SK-N-SH (cell line): ENCODE results near the gene FAM222B. TPM values are rescaled to one million over a fixed set of nuclear protein-coding genes. Genes with fewer than 3 reads are reported as not detected.

Source experiments
- CTCF ChIA-PET: fragments of 300-600, 350-600 bp; formaldehyde crosslinking; extraction: SDS; loops from one replicate; lab custom pipeline; 2021; lab: Yijun Ruan, JAX
- POLR2A ChIA-PET: fragments of 350-600 bp; sonication (Branson Sonifier 250); formaldehyde crosslinking; extraction: SDS; loops from one replicate; lab custom pipeline; 2020; ENCODE audit warnings: antibody characterized with exemption, inconsistent platforms; lab: Yijun Ruan, JAX
- DNase-seq: peaks from one replicate; pipeline ENCODE4 v3.0.0; 2012
- H2AFZ ChIP-seq: fragments of 200-600 bp; sonication (generic); 2 replicates; pipeline ENCODE4 v1.8.1; 2016; ENCODE audit warnings: antibody characterized with exemption, mild to moderate bottlenecking, low read depth
- H3F3A ChIP-seq: fragments of 200-600 bp; sonication (generic); replicated peaks from 2 replicates; pipeline ENCODE3; 2016; ENCODE audit warnings: antibody characterized with exemption, mild to moderate bottlenecking; ENCODE audit not compliant: insufficient read depth
- H3K27ac ChIP-seq, 2 experiments: fragments of 200-500 bp in 1 of 2; fragments of 200-600 bp in 1 of 2; sonication (Bioruptor generic) in 1 of 2; sonication (generic), shearing (Covaris generic) in 1 of 2; 2 replicates each; pipeline versions ENCODE4 v1.5.1 to v1.6.1; 2014 to 2016; ENCODE audit warnings: low read depth in 2 of 2, inconsistent platforms in 1 of 2, low read length in 1 of 2, mild to moderate bottlenecking in 1 of 2, mixed read lengths in 1 of 2
- H3K27me3 ChIP-seq: fragments of 200-600 bp; sonication (generic), shearing (Covaris generic); 2 replicates; pipeline ENCODE4 v1.6.1; 2016; ENCODE audit warnings: mixed run types; ENCODE audit not compliant: insufficient read depth
- H3K36me3 ChIP-seq, 2 experiments: fragments of 200-500 bp in 1 of 2; fragments of 200-600 bp in 1 of 2; sonication (Bioruptor generic) in 1 of 2; sonication (generic) in 1 of 2; replicated peaks in 1 of 2; 2 replicates each; pipeline versions ENCODE3 to v1.5.1; 2014 to 2016; ENCODE audit warnings: low read length in 1 of 2, mild to moderate bottlenecking in 1 of 2; ENCODE audit not compliant: insufficient read depth in 2 of 2, control insufficient read depth in 1 of 2
- H3K4me1 ChIP-seq, 2 experiments: fragments of 200-500 bp in 1 of 2; fragments of 200-600 bp in 1 of 2; sonication (Bioruptor generic) in 1 of 2; sonication (generic), shearing (Covaris generic) in 1 of 2; 2 replicates each; pipeline versions ENCODE4 v1.5.1 to v1.6.1; 2014 to 2016; ENCODE audit warnings: low read depth in 1 of 2, low read length in 1 of 2, mixed run types in 1 of 2; ENCODE audit not compliant: insufficient read depth in 2 of 2, control insufficient read depth in 1 of 2
- H3K4me2 ChIP-seq: fragments of 200-600 bp; sonication (generic), shearing (Covaris generic); 2 replicates; pipeline ENCODE4 v1.6.1; 2017; ENCODE audit warnings: mixed run types
- H3K4me3 ChIP-seq, 2 experiments: fragments of 200-500 bp in 1 of 2; fragments of 200-600 bp in 1 of 2; sonication (Bioruptor generic) in 1 of 2; sonication (generic), shearing (Covaris generic) in 1 of 2; 2 replicates each; pipeline versions ENCODE4 v1.5.1 to v1.8.1; 2014 to 2016; ENCODE audit warnings: low read depth in 2 of 2, inconsistent platforms in 1 of 2, low read length in 1 of 2, mild to moderate bottlenecking in 1 of 2, mixed read lengths in 1 of 2, moderate library complexity in 1 of 2
- H3K79me2 ChIP-seq: fragments of 200-600 bp; sonication (generic); 2 replicates; pipeline ENCODE4 v1.8.1; 2017; ENCODE audit warnings: mild to moderate bottlenecking; ENCODE audit not compliant: insufficient read depth
- H3K9ac ChIP-seq: fragments of 200-600 bp; sonication (generic); 2 replicates; pipeline ENCODE4 v1.6.1; 2017; ENCODE audit warnings: mixed run types
- H3K9me2 ChIP-seq: fragments of 200-600 bp; sonication (generic); 2 replicates; pipeline ENCODE4 v1.6.1; 2017; ENCODE audit warnings: mixed run types
- H3K9me3 ChIP-seq: fragments of 200-600 bp; sonication (generic); 2 replicates; pipeline ENCODE4 v1.6.1; 2017; ENCODE audit warnings: mixed run types, mild to moderate bottlenecking, moderate library complexity
- H4K20me1 ChIP-seq: fragments of 200-600 bp; sonication (generic); 2 replicates; pipeline ENCODE4 v1.6.1; 2017; ENCODE audit warnings: mild to moderate bottlenecking, mixed run types; ENCODE audit not compliant: insufficient read depth
- CHD2 ChIP-seq: fragments of 150-350 bp; IDR thresholded peaks from 2 replicates; pipeline ENCODE4 v1.6.1; 2018; ENCODE audit warnings: low read length; ENCODE audit not compliant: partially characterized antibody
- CTCF ChIP-seq: fragments of 200-600 bp; sonication (generic); IDR thresholded peaks from 2 replicates; pipeline ENCODE4 v1.6.1; 2017; ENCODE audit warnings: antibody characterized with exemption, mild to moderate bottlenecking, moderate library complexity
- ELF1 ChIP-seq: IDR thresholded peaks from 2 replicates; pipeline ENCODE4 v1.4.0; 2012
- EZH2phosphoT487 ChIP-seq: fragments of 200-600 bp; sonication (generic); IDR thresholded peaks from 2 replicates; pipeline ENCODE4 v1.6.1; 2017; ENCODE audit warnings: low read depth, mixed run types, mild to moderate bottlenecking, antibody characterized with exemption, moderate library complexity, borderline replicate concordance
- FOXJ3 ChIP-seq: sonication (generic); formaldehyde crosslinking; IDR thresholded peaks from 2 replicates; pipeline ENCODE4 v1.5.1; 2020; ENCODE audit warnings: mild to moderate bottlenecking, missing genetic modification reagents
- JUND ChIP-seq: IDR thresholded peaks from 2 replicates; pipeline ENCODE4 v1.4.0; 2012
- MEF2A ChIP-seq: IDR thresholded peaks from 2 replicates; pipeline ENCODE4 v1.4.0; 2012; ENCODE audit warnings: low read depth, borderline replicate concordance
- MXI1 ChIP-seq: IDR thresholded peaks from 2 replicates; pipeline ENCODE4 v1.6.1; 2012; ENCODE audit warnings: mild to moderate bottlenecking, low read depth, low read length, improper control_type of control experiment
- PBX3 ChIP-seq: IDR thresholded peaks from 2 replicates; pipeline ENCODE4; 2012
- RCOR1 ChIP-seq: fragments of 150-350 bp; IDR thresholded peaks from 2 replicates; pipeline ENCODE4 v1.6.1; 2017; ENCODE audit warnings: antibody characterized with exemption, low read length
- REST ChIP-seq: IDR thresholded peaks from 2 replicates; pipeline ENCODE4 v1.6.1; 2012; ENCODE audit warnings: mild to moderate bottlenecking, low read depth, low read length, moderate library complexity
- RFX5 ChIP-seq: IDR thresholded peaks from 2 replicates; pipeline ENCODE4 v1.6.1; 2012; ENCODE audit warnings: mild to moderate bottlenecking, improper control_type of control experiment, low read length
- SIN3A ChIP-seq: IDR thresholded peaks from 2 replicates; pipeline ENCODE4 v1.6.1; 2012; ENCODE audit warnings: low read depth, mild to moderate bottlenecking, low read length, moderate library complexity, borderline replicate concordance
- USF1 ChIP-seq: IDR thresholded peaks from 2 replicates; pipeline ENCODE4 v1.4.0; 2012; ENCODE audit warnings: low read depth, borderline replicate concordance
- USF2 ChIP-seq: fragments of 150-350 bp; IDR thresholded peaks from 2 replicates; pipeline ENCODE4 v1.6.1; 2017; ENCODE audit warnings: antibody characterized with exemption, low read length, low read depth, borderline replicate concordance
- YY1 ChIP-seq: IDR thresholded peaks from 2 replicates; pipeline ENCODE4 v1.4.0; 2012; ENCODE audit warnings: low read depth, mild to moderate bottlenecking
- ZBTB33 ChIP-seq: IDR thresholded peaks from 2 replicates; pipeline ENCODE4 v1.4.0; 2012; ENCODE audit warnings: low read depth, borderline replicate concordance
- WGBS: methylation state at CpG from one replicate; pipeline ENCODE4 v1.1.6; 2017; ENCODE audit warnings: low lambda C conversion rate; 5-methylcytosine and 5-hydroxymethylcytosine counted together
- polyA plus RNA-seq, 3 experiments: library from polyadenylated mRNA; depleted of rRNA; stranded (reverse); fragments of >200 nt; gene quantifications; 2 replicates each; pipeline ENCODE4 v1.2.3, GENCODE V29; 2012

FAM222B gene
- polyA plus RNA-seq, 1 of the 3 experiments (the other 2 are of a cell fraction), result 9.0 TPM

- TF ChIP-seq USF1 (no peak), CTCF (no peak), MEF2A (no peak), FOXJ3 (no peak), USF2 (no peak)
Observed at GRCh38 chr17:28883967-28884702, 41.5 kb upstream of the FAM222B start (continued).

- POLR2A ChIA-PET, result interaction anchor here (0.6 kb wide), 1 partner anchor 53 kb away, joined by 3 read pairs; no protein-coding TSS in a partner anchor
- no peak overlapping the region for H2AFZ ChIP-seq
- DNase-seq, result no peak
- no peak overlapping the region for H3K4me2 ChIP-seq
- no peaks in the 10 kb centered on the region for H3F3A ChIP-seq
- no peaks in the 10 kb centered on the region for H3K27me3 ChIP-seq
- 92% methylated on average over 13 of the region's 18 CpGs for WGBS
- H3K4me3 ChIP-seq, result no peak overlapping the region
- H4K20me1 ChIP-seq, result no peaks in the 10 kb centered on the region
- no peaks in the 10 kb centered on the region for H3K79me2 ChIP-seq
- CTCF ChIA-PET, result interaction anchor here (2.1 kb wide), 4 partner anchors 12 to 156 kb away, joined by 5 to 8 read pairs (median 7); partner anchors contain the start of gene TLCD1
- H3K9ac ChIP-seq, result no peak overlapping the region
- no peaks in the 10 kb centered on the region for H3K9me3 ChIP-seq
- H3K36me3 ChIP-seq, result peaks cover 17 to 71% of the 10 kb centered on the region in 2 experiments
- no peak overlapping the region for H3K27ac ChIP-seq
- H3K4me1 ChIP-seq, result no peaks in the 10 kb centered on the region
- H3K9me2 ChIP-seq, result no peaks in the 10 kb centered on the region
- no peak for TF ChIP-seq CHD2
- TF ChIP-seq RFX5, result no peak
- TF ChIP-seq EZH2phosphoT487, result no peak
- TF ChIP-seq JUND, result no peak
- TF ChIP-seq MXI1, result no peak
- no peak for TF ChIP-seq SIN3A
- TF ChIP-seq RCOR1, result no peak
- TF ChIP-seq REST, result no peak
- TF ChIP-seq YY1, result no peak
- TF ChIP-seq USF2, result no peak
- TF ChIP-seq ZBTB33, result no peak
- no peak for TF ChIP-seq ELF1
- TF ChIP-seq PBX3, result no peak
- no peak for TF ChIP-seq FOXJ3
Observed at GRCh38 chr17:28882154-28882895, 39.7 kb upstream of the FAM222B start.
